Ovary (tissue), 3 donors: ENCODE results near the gene MYBPC3.
"Not testable (repeated sequence)": the region's sequence is repeated elsewhere in the genome, so short reads cannot be mapped to it uniquely, and the experiment has no call there.

Experiments
- EP300 ChIP-seq: sonication (generic); formaldehyde crosslinking; IDR thresholded peaks from one replicate; pipeline ENCODE4 v1.6.1; 2017; ENCODE audit warnings: antibody characterized with exemption
- TF ChIP-seq, protein P1 (sequence below), 3 donors: fragments of 450-650 bp in 2 of 3; fragments of 200-600 bp in 1 of 3; IDR thresholded peaks; one replicate each; pipeline versions ENCODE4 v1.5.1 to v1.8.0; 2016 to 2022; ENCODE audit warnings: antibody characterized with exemption in 3 of 3, mild to moderate bottlenecking in 1 of 3
- donor health status: DM: no; HTN: no; CAD: no.

DNA sequence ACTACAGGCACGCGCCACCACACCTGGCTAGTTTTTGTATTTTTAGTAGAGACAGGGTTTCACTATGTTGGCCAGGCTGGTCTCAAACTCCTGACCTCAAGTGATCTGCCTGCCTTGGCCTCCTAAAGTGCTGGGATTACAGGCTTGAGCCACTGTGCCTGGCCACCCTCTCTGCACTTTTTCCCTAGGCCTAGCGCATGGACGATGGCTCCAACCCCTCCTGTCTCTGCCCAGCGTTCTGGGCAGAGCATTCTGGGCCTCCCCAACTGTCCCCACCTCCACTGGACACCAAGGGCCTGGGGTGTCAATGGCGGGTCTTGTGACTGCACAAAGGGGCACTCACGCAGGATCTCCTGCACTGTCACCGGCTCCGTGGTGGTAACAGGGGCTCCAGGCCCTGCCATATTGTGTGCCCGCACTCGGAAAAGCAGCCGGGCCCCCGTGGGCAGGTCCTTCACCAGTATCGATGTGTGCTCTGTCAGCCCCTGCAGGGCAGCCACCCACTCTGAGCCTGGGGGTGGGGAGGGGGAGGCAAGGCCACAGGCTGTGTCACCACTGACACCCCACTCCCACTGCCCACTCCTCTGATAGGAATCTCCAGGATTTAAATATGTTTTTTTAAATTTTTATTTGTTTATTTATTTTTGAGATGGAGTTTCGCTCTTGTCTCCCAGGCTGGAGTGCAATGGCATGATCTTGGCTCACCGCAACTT is 17.6 kb downstream of the MYBPC3 start:
- TF ChIP-seq, protein P1, sequence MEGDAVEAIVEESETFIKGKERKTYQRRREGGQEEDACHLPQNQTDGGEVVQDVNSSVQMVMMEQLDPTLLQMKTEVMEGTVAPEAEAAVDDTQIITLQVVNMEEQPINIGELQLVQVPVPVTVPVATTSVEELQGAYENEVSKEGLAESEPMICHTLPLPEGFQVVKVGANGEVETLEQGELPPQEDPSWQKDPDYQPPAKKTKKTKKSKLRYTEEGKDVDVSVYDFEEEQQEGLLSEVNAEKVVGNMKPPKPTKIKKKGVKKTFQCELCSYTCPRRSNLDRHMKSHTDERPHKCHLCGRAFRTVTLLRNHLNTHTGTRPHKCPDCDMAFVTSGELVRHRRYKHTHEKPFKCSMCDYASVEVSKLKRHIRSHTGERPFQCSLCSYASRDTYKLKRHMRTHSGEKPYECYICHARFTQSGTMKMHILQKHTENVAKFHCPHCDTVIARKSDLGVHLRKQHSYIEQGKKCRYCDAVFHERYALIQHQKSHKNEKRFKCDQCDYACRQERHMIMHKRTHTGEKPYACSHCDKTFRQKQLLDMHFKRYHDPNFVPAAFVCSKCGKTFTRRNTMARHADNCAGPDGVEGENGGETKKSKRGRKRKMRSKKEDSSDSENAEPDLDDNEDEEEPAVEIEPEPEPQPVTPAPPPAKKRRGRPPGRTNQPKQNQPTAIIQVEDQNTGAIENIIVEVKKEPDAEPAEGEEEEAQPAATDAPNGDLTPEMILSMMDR (IDR thresholded peaks at IDR 0.05) = not testable (repeated sequence)
- not testable (repeated sequence) for TF ChIP-seq EP300
